ENCODE results near the gene RFXAP.
"Not testable (repeated sequence)": the region's sequence is repeated elsewhere in the genome, so short reads cannot be mapped to it uniquely, and the experiment has no call there.

RFXAP gene

DNA sequence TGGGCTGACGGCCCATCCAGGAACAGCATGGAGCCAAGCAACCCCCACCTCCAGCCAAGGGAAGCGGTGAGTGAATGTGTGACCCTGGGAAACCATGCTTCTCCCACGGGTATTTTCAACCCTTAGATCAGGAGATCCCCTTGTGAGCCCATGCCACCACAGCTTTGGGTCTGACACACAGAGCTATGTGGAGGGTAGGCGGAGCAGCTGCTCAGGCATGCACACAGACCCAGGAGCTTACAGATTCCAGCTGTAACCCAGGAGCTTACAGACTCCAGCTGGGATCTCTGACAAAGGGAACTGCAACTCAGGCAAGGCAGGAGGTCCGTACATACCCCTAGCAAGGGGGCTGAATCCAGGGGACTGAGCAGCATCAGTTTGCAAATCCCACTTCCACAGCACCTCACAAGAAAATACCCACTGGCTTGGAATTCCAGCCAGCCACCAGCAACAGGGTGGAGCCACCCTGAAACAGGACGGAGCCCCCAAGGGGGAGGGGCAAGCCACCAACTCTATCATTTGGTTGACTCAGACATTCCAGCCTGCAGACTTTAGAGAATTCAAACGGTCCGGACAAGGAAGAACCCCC is 40.8 kb upstream of the RFXAP start:
- no peak for DNase-seq (ENCODE audit: extremely low read depth, low read depth)
- no peak overlapping the region for H3K4me3 ChIP-seq (replicated peaks; ENCODE audit: low read depth, low read length)
- no peak for TF ChIP-seq CTCF (IDR thresholded peaks at IDR 0.05; ENCODE audit: low read depth, low read length, missing control alignments)

- TF ChIP-seq CTCF (IDR thresholded peaks at IDR 0.05; ENCODE audit: low read depth, low read length, missing control alignments): no peak
- H3K4me3 ChIP-seq (replicated peaks; ENCODE audit: low read depth, low read length): no peak overlapping the region
These were observed 35.1 kb upstream of the RFXAP start for GRCh38 chr13:36783890-36784289.

DNA sequence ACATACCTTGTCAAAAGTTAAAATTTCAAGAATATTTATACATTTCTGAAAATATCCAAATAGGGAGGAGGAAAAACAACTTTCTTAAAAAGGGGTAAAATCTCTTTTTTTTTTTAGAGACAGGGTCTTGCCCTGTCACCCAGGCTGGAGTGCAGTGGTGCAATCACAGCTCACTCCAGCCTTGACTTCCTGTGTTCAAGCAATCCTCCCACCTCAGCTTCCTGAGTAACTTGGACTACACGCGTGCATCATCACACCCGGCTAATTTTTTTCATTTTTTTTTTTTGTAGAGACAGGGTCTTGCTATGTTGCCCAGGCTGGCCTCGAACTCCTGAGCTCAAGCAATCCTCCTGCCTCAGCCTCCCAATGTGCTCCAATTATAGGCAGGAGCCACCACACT is 32.8 kb upstream of the RFXAP start:
- not testable (repeated sequence) for H3K4me3 ChIP-seq (replicated peaks; ENCODE audit: low read depth, low read length); DNase-seq (ENCODE audit: extremely low read depth, low read depth)

More at GRCh38 chr13:36783890-36784289, 35.1 kb upstream of the RFXAP start:
- DNase-seq (ENCODE audit: extremely low read depth, low read depth): no peak

- no peak for TF ChIP-seq CTCF (IDR thresholded peaks at IDR 0.05; ENCODE audit: low read depth, low read length, missing control alignments)
- no peak overlapping the region for H3K4me3 ChIP-seq (replicated peaks; ENCODE audit: low read depth, low read length)
- no peak for DNase-seq (ENCODE audit: extremely low read depth, low read depth)
These were observed 31.8 kb upstream of the RFXAP start for GRCh38 chr13:36787181-36787580.

DNA sequence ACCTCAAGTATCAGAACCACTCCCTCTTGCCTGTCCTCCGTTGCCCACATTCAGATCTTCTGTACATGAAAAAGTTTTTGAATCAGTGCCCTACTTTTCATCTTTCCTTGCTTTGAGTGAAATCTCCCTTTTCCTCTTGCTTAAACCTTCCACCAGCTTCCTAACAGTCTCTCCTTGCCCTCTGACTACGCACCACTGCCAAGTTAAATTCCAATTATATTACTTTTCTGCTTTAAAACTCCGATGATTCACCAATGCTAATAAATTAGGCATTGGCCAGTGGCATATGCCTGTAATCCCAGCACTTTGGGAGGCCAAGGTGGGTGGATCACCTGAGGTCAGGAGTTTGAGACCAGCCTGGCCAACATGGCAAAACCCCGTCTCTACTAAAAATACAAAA is 30.7 kb upstream of the RFXAP start:
- no peak for DNase-seq (ENCODE audit: extremely low read depth, low read depth)
- TF ChIP-seq CTCF (IDR thresholded peaks at IDR 0.05; ENCODE audit: low read depth, low read length, missing control alignments): no peak
- no peak overlapping the region for H3K4me3 ChIP-seq (replicated peaks; ENCODE audit: low read depth, low read length)

GRCh38 chr13:36789061-36789460 is 30.0 kb upstream of the RFXAP start:
- DNase-seq (ENCODE audit: extremely low read depth, low read depth): no peak
- no peak overlapping the region for H3K4me3 ChIP-seq (replicated peaks; ENCODE audit: low read depth, low read length)
- no peak for TF ChIP-seq CTCF (IDR thresholded peaks at IDR 0.05; ENCODE audit: low read depth, low read length, missing control alignments)

DNA sequence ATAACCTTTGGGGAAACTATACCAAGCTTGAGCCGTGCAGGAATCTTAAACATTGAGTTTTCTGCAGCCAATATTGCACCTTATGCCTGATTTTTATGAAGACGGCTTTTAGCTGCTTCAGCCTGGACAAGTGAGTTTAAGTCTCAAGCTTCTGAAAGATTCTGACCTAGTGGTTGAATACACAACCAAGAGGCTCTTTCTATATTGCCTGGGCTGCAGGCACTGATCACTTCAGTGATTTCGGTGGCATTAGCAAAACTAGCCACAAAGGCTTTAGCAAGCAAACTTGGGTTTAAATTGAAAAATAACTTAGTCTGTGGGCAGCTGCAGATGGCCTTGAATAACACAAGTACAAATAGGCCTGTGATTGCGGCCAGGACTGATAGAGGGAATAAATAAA is 29.3 kb upstream of the RFXAP start:
- no peak for DNase-seq (ENCODE audit: extremely low read depth, low read depth)
- TF ChIP-seq CTCF (IDR thresholded peaks at IDR 0.05; ENCODE audit: low read depth, low read length, missing control alignments): no peak
- no peak overlapping the region for H3K4me3 ChIP-seq (replicated peaks; ENCODE audit: low read depth, low read length)
